Measurements from ENCODE around the gene APBA2.

The APBA2 gene

DNA sequence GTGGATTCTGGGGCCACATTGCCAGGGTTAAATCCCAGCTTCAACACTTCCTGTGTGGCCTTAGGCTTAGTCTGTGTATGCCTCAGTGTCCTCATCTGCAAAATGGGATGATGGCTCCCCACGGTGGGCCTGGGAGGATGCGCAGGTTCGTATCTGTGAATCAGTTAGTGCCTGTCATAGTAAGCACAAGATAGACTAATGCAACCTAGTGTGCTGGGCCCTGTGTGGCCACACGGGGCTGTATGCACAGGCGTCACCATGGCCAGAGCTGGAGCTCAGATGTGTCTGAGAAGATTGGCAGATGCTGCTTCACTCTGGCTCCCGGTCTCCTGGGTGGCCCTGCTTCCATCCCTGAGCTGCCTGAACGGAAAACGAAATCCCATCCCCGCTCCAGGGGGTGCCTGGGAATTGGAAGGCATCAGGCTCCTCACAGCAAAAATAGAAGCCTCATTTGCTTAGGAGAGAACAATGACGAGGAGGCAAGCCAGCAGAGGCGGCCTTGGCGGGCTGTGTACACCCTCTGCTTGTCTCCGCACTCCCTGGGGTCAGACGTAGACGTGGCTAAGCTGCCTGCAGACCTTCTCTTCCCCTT lies 103.6 kb downstream of the APBA2 start:
- Histone ChIP-seq H3K27ac (ENCODE audit: extremely low read depth, low read depth, low read length) (no peak overlapping the region), H3K9me3 (ENCODE audit: control insufficient read depth, insufficient read depth, low read depth, low read length) (no peaks in the 10 kb centered on the region), H3K36me3 (ENCODE audit: control insufficient read depth in 2 of 2, insufficient read depth in 1 of 2, low read length in 2 of 2) (no peaks in the 10 kb centered on the region), H3K4me3 (ENCODE audit: low read depth, low read length) (no peak overlapping the region), H3K4me1 (ENCODE audit: control insufficient read depth, insufficient read depth, low read length) (no peaks in the 10 kb centered on the region)
- TF ChIP-seq IKZF3 (tag by site-specific recombination; IDR thresholded peaks at IDR 0.05) (no peak), ZNF560 (tag by site-specific recombination; IDR thresholded peaks at IDR 0.05; ENCODE audit: borderline replicate concordance) (no peak), ZNF624 (tag by site-specific recombination; IDR thresholded peaks at IDR 0.05) (no peak)
- TF ChIP-seq, protein P1, sequence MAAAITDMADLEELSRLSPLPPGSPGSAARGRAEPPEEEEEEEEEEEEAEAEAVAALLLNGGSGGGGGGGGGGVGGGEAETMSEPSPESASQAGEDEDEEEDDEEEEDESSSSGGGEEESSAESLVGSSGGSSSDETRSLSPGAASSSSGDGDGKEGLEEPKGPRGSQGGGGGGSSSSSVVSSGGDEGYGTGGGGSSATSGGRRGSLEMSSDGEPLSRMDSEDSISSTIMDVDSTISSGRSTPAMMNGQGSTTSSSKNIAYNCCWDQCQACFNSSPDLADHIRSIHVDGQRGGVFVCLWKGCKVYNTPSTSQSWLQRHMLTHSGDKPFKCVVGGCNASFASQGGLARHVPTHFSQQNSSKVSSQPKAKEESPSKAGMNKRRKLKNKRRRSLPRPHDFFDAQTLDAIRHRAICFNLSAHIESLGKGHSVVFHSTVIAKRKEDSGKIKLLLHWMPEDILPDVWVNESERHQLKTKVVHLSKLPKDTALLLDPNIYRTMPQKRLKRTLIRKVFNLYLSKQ (tag by site-specific recombination; IDR thresholded peaks at IDR 0.05; ENCODE audit: borderline replicate concordance) = no peak
- TF ChIP-seq, protein P2, sequence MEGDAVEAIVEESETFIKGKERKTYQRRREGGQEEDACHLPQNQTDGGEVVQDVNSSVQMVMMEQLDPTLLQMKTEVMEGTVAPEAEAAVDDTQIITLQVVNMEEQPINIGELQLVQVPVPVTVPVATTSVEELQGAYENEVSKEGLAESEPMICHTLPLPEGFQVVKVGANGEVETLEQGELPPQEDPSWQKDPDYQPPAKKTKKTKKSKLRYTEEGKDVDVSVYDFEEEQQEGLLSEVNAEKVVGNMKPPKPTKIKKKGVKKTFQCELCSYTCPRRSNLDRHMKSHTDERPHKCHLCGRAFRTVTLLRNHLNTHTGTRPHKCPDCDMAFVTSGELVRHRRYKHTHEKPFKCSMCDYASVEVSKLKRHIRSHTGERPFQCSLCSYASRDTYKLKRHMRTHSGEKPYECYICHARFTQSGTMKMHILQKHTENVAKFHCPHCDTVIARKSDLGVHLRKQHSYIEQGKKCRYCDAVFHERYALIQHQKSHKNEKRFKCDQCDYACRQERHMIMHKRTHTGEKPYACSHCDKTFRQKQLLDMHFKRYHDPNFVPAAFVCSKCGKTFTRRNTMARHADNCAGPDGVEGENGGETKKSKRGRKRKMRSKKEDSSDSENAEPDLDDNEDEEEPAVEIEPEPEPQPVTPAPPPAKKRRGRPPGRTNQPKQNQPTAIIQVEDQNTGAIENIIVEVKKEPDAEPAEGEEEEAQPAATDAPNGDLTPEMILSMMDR (tag by site-specific recombination; IDR thresholded peaks at IDR 0.05) = peak; percentile 27; the same call in 1 of the 2 replicates
- POLR2A ChIA-PET = interaction anchor here (0.6 kb wide), 1 partner anchor 96 kb away, joined by 5 read pairs; no protein-coding TSS in a partner anchor
- CTCF ChIA-PET = interaction anchor here (0.7 to 1.3 kb wide), 2 partner anchors 8 to 114 kb away, joined by 3 to 4 read pairs; no protein-coding TSS in a partner anchor

DNA sequence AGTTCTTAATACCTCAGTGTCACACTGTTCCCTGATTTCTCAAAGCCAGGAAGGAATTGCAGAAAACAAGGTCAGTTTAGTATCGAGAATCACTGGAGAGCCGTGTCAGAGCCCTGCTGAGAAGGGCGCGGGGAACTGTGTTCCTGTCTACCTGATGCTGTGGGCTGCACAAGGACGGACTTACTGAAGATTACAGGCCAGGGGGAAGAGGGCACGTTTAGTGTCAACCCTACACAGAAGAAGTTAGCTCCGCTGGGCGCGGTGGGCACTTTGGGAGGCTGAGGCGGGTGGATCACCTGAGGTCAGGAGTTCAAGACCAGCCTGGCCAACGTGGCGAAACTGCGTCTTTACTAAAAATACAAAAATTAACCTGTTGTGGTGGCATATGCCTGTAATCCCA lies 104.1 kb downstream of the APBA2 start:
- ChIA-PET POLR2A (no interaction called here), CTCF (interaction anchor here (1.3 to 1.5 kb wide), 2 partner anchors 14 to 114 kb away, joined by 4 to 5 read pairs; no protein-coding TSS in a partner anchor)
- H3K4me3 ChIP-seq (ENCODE audit: low read depth, low read length) = no peak overlapping the region
- TF ChIP-seq, protein P3, sequence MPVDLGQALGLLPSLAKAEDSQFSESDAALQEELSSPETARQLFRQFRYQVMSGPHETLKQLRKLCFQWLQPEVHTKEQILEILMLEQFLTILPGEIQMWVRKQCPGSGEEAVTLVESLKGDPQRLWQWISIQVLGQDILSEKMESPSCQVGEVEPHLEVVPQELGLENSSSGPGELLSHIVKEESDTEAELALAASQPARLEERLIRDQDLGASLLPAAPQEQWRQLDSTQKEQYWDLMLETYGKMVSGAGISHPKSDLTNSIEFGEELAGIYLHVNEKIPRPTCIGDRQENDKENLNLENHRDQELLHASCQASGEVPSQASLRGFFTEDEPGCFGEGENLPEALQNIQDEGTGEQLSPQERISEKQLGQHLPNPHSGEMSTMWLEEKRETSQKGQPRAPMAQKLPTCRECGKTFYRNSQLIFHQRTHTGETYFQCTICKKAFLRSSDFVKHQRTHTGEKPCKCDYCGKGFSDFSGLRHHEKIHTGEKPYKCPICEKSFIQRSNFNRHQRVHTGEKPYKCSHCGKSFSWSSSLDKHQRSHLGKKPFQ (tag by site-specific recombination; IDR thresholded peaks at IDR 0.05) = no peak
- TF ChIP-seq ZNF768 (tag by site-specific recombination; IDR thresholded peaks at IDR 0.05) (no peak), ZNF280C (tag by site-specific recombination; IDR thresholded peaks at IDR 0.05) (no peak), SP3 (tag by site-specific recombination; IDR thresholded peaks at IDR 0.05) (no peak), ZNF792 (tag by site-specific recombination; IDR thresholded peaks at IDR 0.05) (no peak), TRIM28 (IDR thresholded peaks at IDR 0.05; ENCODE audit: borderline replicate concordance, low read length) (no peak), BCL11A (tag by site-specific recombination; IDR thresholded peaks at IDR 0.05; ENCODE audit: low read depth) (no peak), ZNF658 (tag by site-specific recombination; IDR thresholded peaks at IDR 0.05) (no peak), ZEB2 (tag by site-specific recombination; IDR thresholded peaks at IDR 0.05) (no peak), ZBTB8A (tag by site-specific recombination; IDR thresholded peaks at IDR 0.05) (no peak)
- TF ChIP-seq, protein P4, sequence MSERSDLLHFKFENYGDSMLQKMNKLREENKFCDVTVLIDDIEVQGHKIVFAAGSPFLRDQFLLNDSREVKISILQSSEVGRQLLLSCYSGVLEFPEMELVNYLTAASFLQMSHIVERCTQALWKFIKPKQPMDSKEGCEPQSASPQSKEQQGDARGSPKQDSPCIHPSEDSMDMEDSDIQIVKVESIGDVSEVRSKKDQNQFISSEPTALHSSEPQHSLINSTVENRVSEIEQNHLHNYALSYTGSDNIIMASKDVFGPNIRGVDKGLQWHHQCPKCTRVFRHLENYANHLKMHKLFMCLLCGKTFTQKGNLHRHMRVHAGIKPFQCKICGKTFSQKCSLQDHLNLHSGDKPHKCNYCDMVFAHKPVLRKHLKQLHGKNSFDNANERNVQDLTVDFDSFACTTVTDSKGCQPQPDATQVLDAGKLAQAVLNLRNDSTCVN (tag by site-specific recombination; optimal IDR thresholded peaks at IDR 0.05) = no peak
- no peaks in the 10 kb centered on the region for H3K9me3 ChIP-seq (ENCODE audit: control insufficient read depth, insufficient read depth, low read depth, low read length)
- no peak overlapping the region for H3K27ac ChIP-seq (ENCODE audit: extremely low read depth, low read depth, low read length)
- H3K4me1 ChIP-seq (ENCODE audit: control insufficient read depth, insufficient read depth, low read length) = no peaks in the 10 kb centered on the region
- no peaks in the 10 kb centered on the region for H3K36me3 ChIP-seq (ENCODE audit: control insufficient read depth in 2 of 2, insufficient read depth in 1 of 2, low read length in 2 of 2)
